ENCODE measurements around the gene TREX2.

- TF ChIP-seq POLR2A (IDR thresholded peaks at IDR 0.05) (no peak), CTCF (IDR thresholded peaks at IDR 0.05) (no peak)
Observed at GRCh38 chrX:153459986-153460385, 14.1 kb upstream of the TREX2 start.
